Measurements from ENCODE around the gene URB2. TPM values are rescaled to one million over a fixed set of nuclear protein-coding genes. Genes with fewer than 3 reads are reported as not detected.
A peak's percentile ranks its signal among the peaks of the same experiment; 100 is the strongest.
"Not testable (repeated sequence)": the region's sequence is repeated elsewhere in the genome, so short reads cannot be mapped to it uniquely, and the experiment has no call there.

URB2 gene
- total RNA-seq, 1 donor from 2014 or later = 11.0 TPM

GRCh38 chr1:229693129-229693900 lies 67.3 kb downstream of the URB2 start:
- DNase-seq = peak; percentile 85

- DNase-seq = peak; percentile 93
Measured at GRCh38 chr1:229694053-229694693, 68.1 kb downstream of the URB2 start.

- DNase-seq = no peak
Measured at GRCh38 chr1:229696385-229696784, 70.3 kb downstream of the URB2 start.

GRCh38 chr1:229699613-229700267 lies 73.7 kb downstream of the URB2 start:
- DNase-seq = peak; percentile 41

GRCh38 chr1:229704157-229704556 lies 78.1 kb downstream of the URB2 start:
- DNase-seq = no peak

- not testable (repeated sequence) for DNase-seq
Measured at GRCh38 chr1:229705152-229705551, 79.1 kb downstream of the URB2 start.

- DNase-seq = not testable (repeated sequence)
Measured at GRCh38 chr1:229707127-229707526, 81.1 kb downstream of the URB2 start.

- no peak for DNase-seq
Measured at GRCh38 chr1:229709500-229710013, 83.5 kb downstream of the URB2 start.

Other genes with a start within 250 kb of the URB2 start
- 4,424 TPM for gene ACTA1, start 192.2 kb upstream of the URB2 start, total RNA-seq
- 41.5 TPM for gene NUP133, start 117.9 kb upstream of the URB2 start, total RNA-seq
- 22.4 TPM for gene ABCB10, start 67.5 kb upstream of the URB2 start, total RNA-seq
- gene TAF5L, start 125 bp upstream of the URB2 start, total RNA-seq = 18.6 TPM